SK-MEL-5 (cell line): ENCODE measurements around the gene FOXS1. TPM values are rescaled to one million over a fixed set of nuclear protein-coding genes. Genes with fewer than 3 reads are reported as not detected.
A peak's percentile ranks its signal among the peaks of the same experiment; 100 is the strongest.
"Not testable (repeated sequence)": the region's sequence is repeated elsewhere in the genome, so short reads cannot be mapped to it uniquely, and the experiment has no call there.

ENCODE experiments used
- DNase-seq: peaks from one replicate; pipeline ENCODE4 v3.0.0-alpha.2; 2016; ENCODE audit warnings: low read depth, low spot score
- in situ Hi-C: cut with HindIII; loops from 2 replicates; pipeline ENCODE4 v1.10.0; 2016; ENCODE audit warnings: low sequenced_read_pairs, high pct_unique_total_duplicates, low pct_unique_long_range_greater_than_20kb
- total RNA-seq: library from RNA; depleted of rRNA; stranded (reverse); fragments of >200 nt; shearing (Covaris generic); gene quantifications from 2 replicates; pipeline ENCODE4 v1.2.3, GENCODE V29; 2014

Gene FOXS1
- total RNA-seq, 1 experiment from 2014 or later: not detected

- in situ Hi-C loops: no loop called here
These were observed 14.2 kb downstream of the FOXS1 start for GRCh38 chr20:31831211-31831610.

DNA sequence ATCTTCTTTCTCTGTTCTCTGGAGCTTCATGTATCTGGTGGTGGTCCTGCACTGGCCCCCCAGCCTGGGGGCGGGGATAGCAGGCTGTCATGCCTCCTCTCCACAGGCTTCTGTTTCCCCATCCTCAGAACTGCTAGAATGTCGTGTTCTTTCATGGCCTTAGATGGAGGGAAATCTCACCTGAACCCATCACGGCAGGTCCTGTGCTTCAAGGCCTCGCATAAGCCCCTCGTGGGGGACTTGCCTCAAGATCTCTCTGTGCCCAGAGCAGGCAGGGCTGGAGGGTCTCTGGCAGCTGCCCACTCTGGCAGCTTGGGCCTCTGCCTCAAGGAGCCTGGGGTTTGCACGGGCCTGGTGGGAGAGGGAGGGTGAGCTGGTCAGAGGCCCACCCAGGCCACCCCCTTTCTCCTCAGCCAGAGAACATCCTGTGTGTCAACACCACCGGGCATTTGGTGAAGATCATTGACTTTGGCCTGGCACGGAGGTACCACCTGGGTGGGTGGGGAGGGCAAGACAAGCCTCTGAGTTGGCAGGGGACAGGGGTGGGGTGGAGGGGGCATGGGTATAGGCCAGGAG is 14.9 kb downstream of the FOXS1 start:
- in situ Hi-C loops: no loop called here
- DNase-seq: no peak

More at GRCh38 chr20:31831211-31831610, 14.2 kb downstream of the FOXS1 start:
- DNase-seq: no peak

GRCh38 chr20:31829731-31830130 is 15.7 kb downstream of the FOXS1 start:
- in situ Hi-C loops: no loop called here
- DNase-seq: no peak

DNA sequence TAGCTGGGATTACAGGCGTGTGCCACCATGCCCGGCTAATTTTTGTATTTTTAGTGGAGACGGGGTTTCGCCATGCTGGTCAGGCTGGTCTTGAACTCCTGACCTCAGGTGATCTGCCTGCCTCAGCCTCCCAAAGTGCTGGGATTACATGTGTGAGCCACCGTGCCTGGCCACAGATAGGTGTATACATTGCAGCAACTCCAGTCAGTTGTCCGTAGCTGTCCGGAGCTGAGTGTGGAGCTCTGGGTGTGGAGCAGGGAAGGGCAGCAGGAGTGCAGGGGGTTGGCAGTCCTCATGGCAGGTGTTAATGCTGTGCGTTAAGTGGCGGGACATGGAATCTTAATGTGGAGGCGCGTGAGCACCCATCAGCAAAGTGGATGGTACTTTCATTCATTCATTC is 17.4 kb downstream of the FOXS1 start:
- in situ Hi-C loops, DNase-seq: not testable (repeated sequence)

GRCh38 chr20:31827059-31827458 is 18.3 kb downstream of the FOXS1 start:
- in situ Hi-C loops: no loop called here
- no peak for DNase-seq

- no peak for DNase-seq
- in situ Hi-C loops: no loop called here
These were observed 19.3 kb downstream of the FOXS1 start for GRCh38 chr20:31826074-31826473.

GRCh38 chr20:31824554-31825313 is 20.7 kb downstream of the FOXS1 start:
- in situ Hi-C loops: no loop called here
- DNase-seq: no peak

DNA sequence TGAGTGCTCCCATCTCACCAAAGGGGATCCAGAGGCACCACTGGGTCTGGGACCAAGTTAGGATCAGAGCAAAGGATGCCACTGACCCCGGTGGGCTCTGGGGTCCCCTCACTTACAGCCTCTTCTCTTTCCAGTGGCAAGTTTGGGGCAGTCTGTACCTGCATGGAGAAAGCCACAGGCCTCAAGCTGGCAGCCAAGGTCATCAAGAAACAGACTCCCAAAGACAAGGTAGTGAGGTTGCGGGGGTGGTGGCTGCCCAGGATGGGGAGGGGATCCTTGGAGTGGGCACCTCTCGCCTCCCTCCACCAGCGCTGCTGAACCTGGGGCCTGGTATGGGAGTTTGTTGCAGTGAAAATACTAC is 21.3 kb downstream of the FOXS1 start:
- in situ Hi-C loops: no loop called here
- no peak for DNase-seq

- no peak for DNase-seq
- in situ Hi-C loops: no loop called here
These were observed 21.9 kb downstream of the FOXS1 start for GRCh38 chr20:31823360-31824124.

DNA sequence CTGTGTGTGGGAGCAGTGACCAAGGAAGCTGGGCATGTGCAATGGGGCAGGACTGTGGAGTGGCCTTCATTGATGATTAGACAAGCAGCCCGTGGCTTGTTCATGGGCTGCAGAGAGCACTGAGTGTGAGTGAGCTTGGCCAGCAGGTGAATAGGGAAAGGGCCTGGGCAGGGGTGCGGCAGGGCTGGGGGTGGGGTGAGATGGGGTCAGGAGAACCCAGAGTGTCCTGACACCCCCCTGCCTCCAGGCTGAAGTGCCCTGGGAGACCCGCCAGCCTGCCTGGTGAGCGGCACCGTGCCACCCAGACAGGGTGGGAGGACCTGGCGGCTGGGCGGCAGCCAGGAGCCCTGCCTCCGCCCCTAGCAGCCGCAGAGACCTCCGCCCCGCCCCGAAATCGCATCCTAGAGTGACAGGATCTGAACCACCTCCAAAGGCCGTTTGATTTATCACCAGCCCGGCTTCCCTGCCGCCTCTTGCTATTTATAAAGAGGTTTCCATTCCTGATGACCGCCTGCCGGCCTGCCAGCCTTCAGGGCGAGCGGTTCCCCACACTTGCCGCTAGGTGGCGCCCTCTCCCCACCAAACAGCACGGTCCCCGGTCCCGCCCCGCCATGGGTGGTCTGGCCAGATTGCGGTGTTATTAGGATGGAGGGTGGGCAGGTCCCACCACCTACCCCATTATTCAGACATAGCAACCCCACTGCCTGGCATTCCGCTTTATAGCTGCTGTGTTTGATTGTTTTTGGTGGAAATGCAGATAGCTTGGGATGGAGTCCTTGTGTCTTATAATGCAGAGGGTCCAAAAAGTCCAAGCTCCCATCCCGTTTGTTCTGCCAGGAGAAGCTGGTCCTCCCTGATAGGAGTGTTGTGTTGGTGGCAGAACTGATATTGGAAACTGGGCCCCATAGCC is 22.7 kb downstream of the FOXS1 start:
- in situ Hi-C loops: no loop called here

GRCh38 chr20:31821427-31821826 is 24.0 kb downstream of the FOXS1 start:
- in situ Hi-C loops: no loop called here
- DNase-seq: no peak

More for the DNA sequence above, 22.7 kb downstream of the FOXS1 start:
- DNase-seq: peak; percentile 70

- in situ Hi-C loops: no loop called here
- no peak for DNase-seq
These were observed 25.2 kb downstream of the FOXS1 start for GRCh38 chr20:31820228-31820627.

DNA sequence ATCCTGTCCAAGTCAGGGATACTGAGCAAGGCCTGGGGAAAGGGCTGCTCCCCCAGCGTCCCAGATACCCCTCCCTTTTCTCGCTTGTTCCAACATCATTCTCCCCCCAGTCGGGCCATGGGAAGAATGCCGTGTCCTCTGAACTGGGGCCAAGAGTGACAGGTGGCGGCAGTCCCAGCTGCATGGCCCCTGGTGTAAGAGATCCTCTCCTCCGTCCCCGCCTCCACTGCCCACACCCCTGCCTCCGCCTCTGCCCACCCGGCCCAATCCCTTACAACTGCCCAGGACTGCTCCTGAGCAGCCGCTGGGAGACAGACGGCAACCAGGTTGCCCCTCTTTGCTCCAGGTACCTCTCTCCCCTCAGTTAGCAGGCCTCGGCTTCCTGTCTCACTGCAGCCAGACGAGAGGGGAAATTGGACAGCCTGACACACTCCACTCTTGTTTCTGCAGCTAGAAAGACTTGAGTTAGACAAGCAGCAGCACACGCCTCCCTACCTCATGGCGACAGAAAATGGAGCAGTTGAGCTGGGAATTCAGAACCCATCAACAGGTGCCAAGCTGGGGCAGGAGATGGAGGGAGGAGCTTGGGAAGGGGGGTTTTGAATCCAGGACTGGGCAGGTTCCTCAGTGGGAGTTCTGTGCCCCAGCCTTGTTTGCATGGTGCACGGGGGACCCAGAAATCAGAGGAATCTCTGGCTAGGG is 26.2 kb downstream of the FOXS1 start, which contains the start of gene MYLK2:
Gene MYLK2, plus strand, starts transcription at position 274 of the 702 bp plus-strand sequence. Its CDS starts 225 bp downstream, at position 499.
- in situ Hi-C loops: no loop called here
- DNase-seq: no peak

DNA sequence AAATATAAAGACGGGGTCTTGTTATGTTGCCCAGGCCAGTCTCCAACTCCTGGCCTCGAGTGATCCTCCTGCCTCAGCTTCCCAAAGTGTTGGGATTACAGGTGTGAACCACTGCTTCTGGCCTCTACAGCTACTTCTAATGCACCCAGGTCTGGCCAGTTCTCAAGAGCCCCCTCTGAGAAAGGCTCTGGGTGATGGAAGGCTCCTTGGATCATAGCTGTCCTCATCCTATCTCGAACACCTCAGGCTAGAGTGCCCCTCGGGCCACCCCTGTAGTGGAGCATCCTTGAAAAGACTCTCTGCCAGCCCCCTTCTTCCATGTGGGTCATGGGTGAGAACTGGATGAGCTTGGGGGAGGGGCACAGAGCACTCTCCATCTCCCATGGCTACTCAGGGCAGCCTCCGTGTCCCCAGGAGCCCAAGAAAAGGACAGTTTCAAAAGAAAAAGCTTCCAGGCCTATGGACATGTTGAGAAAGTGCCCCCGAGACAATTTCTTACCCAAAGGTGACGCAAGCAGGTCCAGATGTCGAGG is 27.0 kb downstream of the FOXS1 start:
- DNase-seq: no peak
- in situ Hi-C loops: no loop called here

- in situ Hi-C loops: no loop called here
- DNase-seq: no peak
These were observed 27.9 kb downstream of the FOXS1 start for GRCh38 chr20:31817461-31817860.

DNA sequence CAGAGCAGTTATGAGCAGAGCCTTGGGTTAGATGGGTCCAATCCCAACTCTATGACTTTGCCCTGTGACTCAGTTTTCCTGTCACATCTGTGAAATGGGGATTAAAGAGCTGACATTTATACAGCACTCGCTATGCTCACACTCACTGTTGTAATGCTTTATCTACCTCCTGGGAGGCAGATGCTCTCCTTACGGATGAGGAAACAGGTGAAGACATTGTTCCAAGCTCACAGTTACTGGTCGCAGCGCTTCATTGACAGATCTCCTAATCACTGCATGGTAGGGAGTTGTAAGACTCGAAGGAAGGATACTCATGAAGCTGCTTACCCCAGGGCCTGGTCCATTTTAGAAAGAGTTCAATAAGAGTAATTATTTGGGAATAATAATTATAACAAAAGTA is 29.2 kb downstream of the FOXS1 start:
- in situ Hi-C loops: no loop called here
- DNase-seq: no peak
